Stomach (tissue), 4 donors: Measurements from ENCODE around the gene HBM.

ENCODE experiments used
- CTCF ChIP-seq, 7 experiments: fragments of 450-650 bp in 4 of 7; fragments of 200-600 bp in 3 of 7; sonication (generic) in 3 of 7; IDR thresholded peaks; one replicate each; pipeline ENCODE4 v1.5.1; 2016 to 2019; ENCODE audit warnings: antibody characterized with exemption in 7 of 7, control low read depth in 2 of 7, mild to moderate bottlenecking in 1 of 7
- POLR2A ChIP-seq, 4 donors: fragments of 450-650 bp; IDR thresholded peaks; one replicate each; pipeline ENCODE4 v1.6.1; 2016; ENCODE audit warnings: antibody characterized with exemption in 4 of 4, control low read depth in 2 of 4, mild to moderate bottlenecking in 1 of 4, moderate library complexity in 1 of 4

GRCh38 chr16:167122-167690 lies 1.4 kb downstream of the HBM start:
- no peak for TF ChIP-seq POLR2A (IDR thresholded peaks at IDR 0.05)
- TF ChIP-seq CTCF (IDR thresholded peaks at IDR 0.05), result no peak
